Liver (tissue), 9 donors: ENCODE measurements around the gene HRH1. TPM values are rescaled to one million over a fixed set of nuclear protein-coding genes. Genes with fewer than 3 reads are reported as not detected.
A peak's percentile ranks its signal among the peaks of the same experiment; 100 is the strongest.

ENCODE experiments used
- DNase-seq: peaks from one replicate; pipeline ENCODE4 v3.0.0-alpha.2; 2017; ENCODE audit warnings: low spot score
- H3K27ac ChIP-seq, 2 donors: one replicate each; pipeline ENCODE4 v1.7.0; 2013; ENCODE audit warnings: inconsistent platforms in 2 of 2, low read length in 2 of 2, control low read depth in 1 of 2, low read depth in 1 of 2, mild to moderate bottlenecking in 1 of 2
- H3K27me3 ChIP-seq, 4 donors: one replicate each; pipeline versions ENCODE4 v1.6.1 to v1.7.0; 2013; ENCODE audit warnings: low read length in 3 of 4, inconsistent platforms in 1 of 4, mild to moderate bottlenecking in 1 of 4, moderate library complexity in 1 of 4; ENCODE audit not compliant: control insufficient read depth in 4 of 4, insufficient read depth in 4 of 4
- H3K36me3 ChIP-seq, 4 donors: one replicate each; pipeline versions ENCODE4 v1.6.1 to v1.7.0; 2013; ENCODE audit warnings: low read length in 3 of 4, mild to moderate bottlenecking in 3 of 4, low read depth in 1 of 4, moderate library complexity in 1 of 4; ENCODE audit not compliant: control insufficient read depth in 4 of 4, insufficient read depth in 3 of 4
- H3K4me1 ChIP-seq, 4 donors: one replicate each; pipeline versions ENCODE4 v1.6.1 to v1.7.0; 2013; ENCODE audit warnings: low read length in 3 of 4, mild to moderate bottlenecking in 3 of 4, moderate library complexity in 1 of 4; ENCODE audit not compliant: control insufficient read depth in 4 of 4, insufficient read depth in 4 of 4
- H3K4me3 ChIP-seq, 3 donors: one replicate each; pipeline versions ENCODE4 v1.6.1 to v1.7.0; 2013; ENCODE audit warnings: low read length in 3 of 3, control low read depth in 1 of 3, low read depth in 1 of 3, mild to moderate bottlenecking in 1 of 3
- H3K9ac ChIP-seq, 2 donors: one replicate each; pipeline ENCODE4 v1.7.0; 2013; ENCODE audit warnings: low read length in 2 of 2, mild to moderate bottlenecking in 2 of 2, moderate library complexity in 2 of 2, control low read depth in 1 of 2, low read depth in 1 of 2
- H3K9me3 ChIP-seq, 4 donors: one replicate each; pipeline versions ENCODE4 v1.6.1 to v1.7.0; 2013; ENCODE audit warnings: low read length in 3 of 4; ENCODE audit not compliant: control insufficient read depth in 4 of 4
- FOXA1 ChIP-seq: IDR thresholded peaks from 2 replicates; pipeline ENCODE4 v1.6.1; 2016; ENCODE audit warnings: antibody characterized with exemption
- FOXA2 ChIP-seq: IDR thresholded peaks from 2 replicates; pipeline ENCODE4 v1.6.1; 2016; ENCODE audit warnings: antibody characterized with exemption
- GABPA ChIP-seq, 2 donors: IDR thresholded peaks in 1 of 2; conservative IDR thresholded peaks in 1 of 2; 2 replicates each; pipeline ENCODE4 v1.6.1; 2016; ENCODE audit warnings: antibody characterized with exemption in 2 of 2, mild to moderate bottlenecking in 1 of 2, moderate library complexity in 1 of 2
- HNF4A ChIP-seq, 2 donors: conservative IDR thresholded peaks; 2 replicates each; pipeline ENCODE4 v1.6.1; 2016; ENCODE audit warnings: antibody characterized with exemption in 2 of 2, mild to moderate bottlenecking in 2 of 2
- RAD21 ChIP-seq, 2 donors: IDR thresholded peaks; 2 replicates each; pipeline ENCODE4 v1.6.1; 2016; ENCODE audit warnings: antibody characterized with exemption in 2 of 2, mild to moderate bottlenecking in 2 of 2
- RXRA ChIP-seq, 2 donors: IDR thresholded peaks; 2 replicates each; pipeline ENCODE4 v1.6.1; 2017 to 2018; ENCODE audit warnings: antibody characterized with exemption in 2 of 2, mild to moderate bottlenecking in 1 of 2
- SP1 ChIP-seq: IDR thresholded peaks from 2 replicates; pipeline ENCODE4 v1.6.1; 2018; ENCODE audit warnings: antibody characterized with exemption, mild to moderate bottlenecking
- YY1 ChIP-seq: IDR thresholded peaks from 2 replicates; pipeline ENCODE4 v1.6.1; 2016; ENCODE audit warnings: antibody characterized with exemption, mild to moderate bottlenecking
- WGBS: extraction: QIAGEN DNeasy Blood & Tissue Kit; methylation state at CpG from one replicate; pipeline ENCODE4 v1.1.7; 2013; 5-methylcytosine and 5-hydroxymethylcytosine counted together
- polyA plus RNA-seq, 2 donors: library from polyadenylated mRNA; stranded (reverse) in 1 of 2; unstranded in 1 of 2; fragments of 200-250 nt in 1 of 2; fragments of >200 nt in 1 of 2; fragmentation: Nextera tagmentation in 1 of 2; extraction: Ambion mirVana in 1 of 2; gene quantifications; one replicate each; pipeline versions ENCODE4 v1.2.1 to v1.2.3, GENCODE V29; 2013 to 2015
- total RNA-seq, 2 donors: library from RNA; depleted of rRNA; stranded (reverse); fragments of >200 nt; gene quantifications; one replicate each; pipeline ENCODE4 v1.2.3, GENCODE V29; 2014
- TF ChIP-seq, protein P1 (sequence below): fragments of 150-350 bp; IDR thresholded peaks from 2 replicates; pipeline ENCODE4 v1.5.1; 2017; ENCODE audit warnings: improper control_type of control experiment, low read depth, low read length; ENCODE audit not compliant: missing input control
- TF ChIP-seq, protein P2 (sequence below): IDR thresholded peaks from 2 replicates; pipeline ENCODE4 v1.6.1; 2016; ENCODE audit warnings: antibody characterized with exemption
- TF ChIP-seq, protein P3 (sequence below): IDR thresholded peaks from 2 replicates; pipeline ENCODE4 v1.6.1; 2016; ENCODE audit warnings: antibody characterized with exemption, mild to moderate bottlenecking
- TF ChIP-seq, protein P4 (sequence below): IDR thresholded peaks from 2 replicates; pipeline ENCODE4 v1.6.1; 2016; ENCODE audit warnings: antibody characterized with exemption
- donor health status: healthy.
- donor health status: healthy.
- donor health status: healthy.
- donor health status: healthy.
- donor health status: healthy.

HRH1 gene
- total and polyA plus RNA-seq, 4 donors = 0.07 to 1.3 (median 0.31) TPM

DNA sequence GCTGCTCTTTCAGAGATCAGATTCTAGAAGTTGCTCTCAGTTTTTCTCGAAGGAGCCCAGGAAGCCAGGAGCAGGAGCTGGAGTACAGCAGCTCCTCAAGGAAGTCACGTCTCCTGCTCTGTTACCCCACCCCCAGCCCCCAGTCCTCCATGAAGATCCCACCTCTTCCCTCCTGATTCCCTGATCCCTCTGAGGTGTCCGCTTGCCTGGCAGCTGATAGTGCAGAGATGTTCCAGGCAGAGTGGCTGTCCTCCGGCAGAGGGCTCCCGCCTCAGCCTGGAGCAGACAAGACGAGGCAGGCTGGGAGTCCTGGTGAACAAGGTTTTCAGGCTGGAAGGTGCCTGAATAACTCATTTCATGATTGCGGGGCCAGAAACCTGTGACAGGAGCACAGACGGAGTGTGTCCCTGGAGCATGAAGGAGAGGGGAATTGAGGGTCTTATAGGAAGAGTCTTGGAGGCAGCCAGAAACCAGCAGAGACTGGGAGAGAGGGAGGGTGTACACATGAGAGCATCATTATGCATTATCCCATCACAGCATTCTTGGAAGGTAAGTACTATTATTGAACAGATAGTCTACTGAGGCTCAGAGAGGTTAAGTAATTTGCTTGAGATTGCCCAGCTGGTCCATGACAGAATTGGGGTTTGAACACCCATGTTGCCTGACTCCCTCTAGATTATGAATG is 1.2 kb downstream of the HRH1 start:
- H3K36me3 ChIP-seq = no peaks in the 10 kb centered on the region
- WGBS = 9% methylated on average over 8 of the region's 8 CpGs
- peaks cover 0 to 2% (median 0%) of the 10 kb centered on the region in 4 donors for H3K4me1 ChIP-seq
- TF ChIP-seq GABPA (IDR thresholded peaks at IDR 0.05 in 1 of 2, conservative IDR thresholded peaks at IDR 0.05 in 1 of 2) (no peak), RAD21 (IDR thresholded peaks at IDR 0.05) (peak; percentile 62 to 72)
- TF ChIP-seq, protein P1, sequence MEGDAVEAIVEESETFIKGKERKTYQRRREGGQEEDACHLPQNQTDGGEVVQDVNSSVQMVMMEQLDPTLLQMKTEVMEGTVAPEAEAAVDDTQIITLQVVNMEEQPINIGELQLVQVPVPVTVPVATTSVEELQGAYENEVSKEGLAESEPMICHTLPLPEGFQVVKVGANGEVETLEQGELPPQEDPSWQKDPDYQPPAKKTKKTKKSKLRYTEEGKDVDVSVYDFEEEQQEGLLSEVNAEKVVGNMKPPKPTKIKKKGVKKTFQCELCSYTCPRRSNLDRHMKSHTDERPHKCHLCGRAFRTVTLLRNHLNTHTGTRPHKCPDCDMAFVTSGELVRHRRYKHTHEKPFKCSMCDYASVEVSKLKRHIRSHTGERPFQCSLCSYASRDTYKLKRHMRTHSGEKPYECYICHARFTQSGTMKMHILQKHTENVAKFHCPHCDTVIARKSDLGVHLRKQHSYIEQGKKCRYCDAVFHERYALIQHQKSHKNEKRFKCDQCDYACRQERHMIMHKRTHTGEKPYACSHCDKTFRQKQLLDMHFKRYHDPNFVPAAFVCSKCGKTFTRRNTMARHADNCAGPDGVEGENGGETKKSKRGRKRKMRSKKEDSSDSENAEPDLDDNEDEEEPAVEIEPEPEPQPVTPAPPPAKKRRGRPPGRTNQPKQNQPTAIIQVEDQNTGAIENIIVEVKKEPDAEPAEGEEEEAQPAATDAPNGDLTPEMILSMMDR = peak; percentile 43
- H3K9ac ChIP-seq = no peak overlapping the region
- DNase-seq = peak; percentile 44
- no peaks in the 10 kb centered on the region for H3K9me3 ChIP-seq
- H3K27ac ChIP-seq = no peak overlapping the region
- peak overlapping the region in 1 of 3 donors; percentile 34 for H3K4me3 ChIP-seq
- peaks cover 0 to 4% (median 2%) of the 10 kb centered on the region in 4 donors for H3K27me3 ChIP-seq

DNA sequence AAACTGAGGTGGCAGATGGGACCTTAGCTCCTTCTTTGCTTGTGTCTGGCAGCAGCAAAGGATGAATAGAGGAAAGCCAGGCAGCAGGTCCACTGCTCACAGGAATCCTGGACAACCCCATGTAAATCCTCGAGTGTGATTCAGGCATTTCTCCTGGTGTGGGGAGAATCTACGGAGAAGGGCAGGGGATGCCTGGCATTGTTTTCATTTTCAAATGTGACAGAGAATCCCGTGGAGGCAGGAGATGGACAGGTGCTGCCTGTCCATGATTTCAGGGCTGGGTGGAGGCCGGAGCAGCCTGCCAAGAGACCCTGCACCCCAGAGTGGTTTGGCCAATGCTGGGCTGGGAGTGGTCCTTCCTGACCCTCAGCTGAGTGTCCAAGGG is 1.7 kb downstream of the HRH1 start:
- H3K4me3 ChIP-seq = no peak overlapping the region

More for the DNA sequence above, 1.7 kb downstream of the HRH1 start:
- DNase-seq = no peak
- TF ChIP-seq FOXA1 (no peak), RXRA (IDR thresholded peaks at IDR 0.05) (no peak), FOXA2 (no peak), SP1 (no peak), YY1 (no peak), HNF4A (conservative IDR thresholded peaks at IDR 0.05) (no peak)
- TF ChIP-seq, protein P2, sequence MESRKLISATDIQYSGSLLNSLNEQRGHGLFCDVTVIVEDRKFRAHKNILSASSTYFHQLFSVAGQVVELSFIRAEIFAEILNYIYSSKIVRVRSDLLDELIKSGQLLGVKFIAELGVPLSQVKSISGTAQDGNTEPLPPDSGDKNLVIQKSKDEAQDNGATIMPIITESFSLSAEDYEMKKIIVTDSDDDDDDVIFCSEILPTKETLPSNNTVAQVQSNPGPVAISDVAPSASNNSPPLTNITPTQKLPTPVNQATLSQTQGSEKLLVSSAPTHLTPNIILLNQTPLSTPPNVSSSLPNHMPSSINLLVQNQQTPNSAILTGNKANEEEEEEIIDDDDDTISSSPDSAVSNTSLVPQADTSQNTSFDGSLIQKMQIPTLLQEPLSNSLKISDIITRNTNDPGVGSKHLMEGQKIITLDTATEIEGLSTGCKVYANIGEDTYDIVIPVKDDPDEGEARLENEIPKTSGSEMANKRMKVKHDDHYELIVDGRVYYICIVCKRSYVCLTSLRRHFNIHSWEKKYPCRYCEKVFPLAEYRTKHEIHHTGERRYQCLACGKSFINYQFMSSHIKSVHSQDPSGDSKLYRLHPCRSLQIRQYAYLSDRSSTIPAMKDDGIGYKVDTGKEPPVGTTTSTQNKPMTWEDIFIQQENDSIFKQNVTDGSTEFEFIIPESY = no peak
- TF ChIP-seq, protein P3, sequence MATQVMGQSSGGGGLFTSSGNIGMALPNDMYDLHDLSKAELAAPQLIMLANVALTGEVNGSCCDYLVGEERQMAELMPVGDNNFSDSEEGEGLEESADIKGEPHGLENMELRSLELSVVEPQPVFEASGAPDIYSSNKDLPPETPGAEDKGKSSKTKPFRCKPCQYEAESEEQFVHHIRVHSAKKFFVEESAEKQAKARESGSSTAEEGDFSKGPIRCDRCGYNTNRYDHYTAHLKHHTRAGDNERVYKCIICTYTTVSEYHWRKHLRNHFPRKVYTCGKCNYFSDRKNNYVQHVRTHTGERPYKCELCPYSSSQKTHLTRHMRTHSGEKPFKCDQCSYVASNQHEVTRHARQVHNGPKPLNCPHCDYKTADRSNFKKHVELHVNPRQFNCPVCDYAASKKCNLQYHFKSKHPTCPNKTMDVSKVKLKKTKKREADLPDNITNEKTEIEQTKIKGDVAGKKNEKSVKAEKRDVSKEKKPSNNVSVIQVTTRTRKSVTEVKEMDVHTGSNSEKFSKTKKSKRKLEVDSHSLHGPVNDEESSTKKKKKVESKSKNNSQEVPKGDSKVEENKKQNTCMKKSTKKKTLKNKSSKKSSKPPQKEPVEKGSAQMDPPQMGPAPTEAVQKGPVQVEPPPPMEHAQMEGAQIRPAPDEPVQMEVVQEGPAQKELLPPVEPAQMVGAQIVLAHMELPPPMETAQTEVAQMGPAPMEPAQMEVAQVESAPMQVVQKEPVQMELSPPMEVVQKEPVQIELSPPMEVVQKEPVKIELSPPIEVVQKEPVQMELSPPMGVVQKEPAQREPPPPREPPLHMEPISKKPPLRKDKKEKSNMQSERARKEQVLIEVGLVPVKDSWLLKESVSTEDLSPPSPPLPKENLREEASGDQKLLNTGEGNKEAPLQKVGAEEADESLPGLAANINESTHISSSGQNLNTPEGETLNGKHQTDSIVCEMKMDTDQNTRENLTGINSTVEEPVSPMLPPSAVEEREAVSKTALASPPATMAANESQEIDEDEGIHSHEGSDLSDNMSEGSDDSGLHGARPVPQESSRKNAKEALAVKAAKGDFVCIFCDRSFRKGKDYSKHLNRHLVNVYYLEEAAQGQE = no peak
- TF ChIP-seq, protein P4, sequence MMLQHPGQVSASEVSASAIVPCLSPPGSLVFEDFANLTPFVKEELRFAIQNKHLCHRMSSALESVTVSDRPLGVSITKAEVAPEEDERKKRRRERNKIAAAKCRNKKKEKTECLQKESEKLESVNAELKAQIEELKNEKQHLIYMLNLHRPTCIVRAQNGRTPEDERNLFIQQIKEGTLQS = no peak
- Histone ChIP-seq H3K4me1 (peaks cover 0 to 2% (median 0%) of the 10 kb centered on the region in 4 donors), H3K27ac (no peak overlapping the region), H3K27me3 (peaks cover 0 to 4% (median 2%) of the 10 kb centered on the region in 4 donors), H3K9me3 (no peaks in the 10 kb centered on the region), H3K9ac (no peak overlapping the region), H3K36me3 (no peaks in the 10 kb centered on the region)
- WGBS = 68% methylated on average over 4 of the region's 4 CpGs
